ENCODE results near the gene PIK3CD.

The PIK3CD gene

DNA sequence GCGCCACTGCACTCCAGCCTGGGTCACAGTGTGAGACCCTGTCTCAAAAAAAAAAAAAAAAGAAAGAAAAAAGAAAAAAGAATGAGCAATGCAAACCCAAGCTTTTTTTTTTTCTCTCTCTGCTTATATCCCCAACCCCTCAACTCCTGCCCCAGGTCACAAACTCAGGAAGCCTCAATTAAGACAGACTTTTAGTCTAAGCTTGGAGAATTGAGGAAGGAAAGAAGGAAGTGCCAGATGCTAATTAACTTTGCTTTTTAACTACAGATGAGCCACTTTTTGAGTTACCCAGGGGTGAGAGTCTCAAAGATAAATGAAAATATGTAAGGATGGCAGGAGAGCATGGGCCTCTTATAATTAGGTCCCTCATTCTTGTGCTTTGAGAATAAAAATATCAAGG, 33.3 kb downstream of the PIK3CD start:
- H3K9ac ChIP-seq (ENCODE audit: low read length): no peak overlapping the region
- no peaks in the 10 kb centered on the region for H3K9me3 ChIP-seq (ENCODE audit: low read length)
- H3K4me3 ChIP-seq (ENCODE audit: low read depth in 1 of 2, low read length in 2 of 2): no peak overlapping the region
- no peaks in the 10 kb centered on the region for H3K36me3 ChIP-seq (ENCODE audit: insufficient read depth, low read length)
- H3K4me1 ChIP-seq (ENCODE audit: insufficient read depth, low read length): peaks cover 12% of the 10 kb centered on the region
- H3K27me3 ChIP-seq (ENCODE audit: control insufficient read depth in 1 of 2, insufficient read depth in 2 of 2, low read length in 2 of 2): no peaks in the 10 kb centered on the region
- no peak overlapping the region for H3K27ac ChIP-seq (ENCODE audit: low read depth, low read length)

DNA sequence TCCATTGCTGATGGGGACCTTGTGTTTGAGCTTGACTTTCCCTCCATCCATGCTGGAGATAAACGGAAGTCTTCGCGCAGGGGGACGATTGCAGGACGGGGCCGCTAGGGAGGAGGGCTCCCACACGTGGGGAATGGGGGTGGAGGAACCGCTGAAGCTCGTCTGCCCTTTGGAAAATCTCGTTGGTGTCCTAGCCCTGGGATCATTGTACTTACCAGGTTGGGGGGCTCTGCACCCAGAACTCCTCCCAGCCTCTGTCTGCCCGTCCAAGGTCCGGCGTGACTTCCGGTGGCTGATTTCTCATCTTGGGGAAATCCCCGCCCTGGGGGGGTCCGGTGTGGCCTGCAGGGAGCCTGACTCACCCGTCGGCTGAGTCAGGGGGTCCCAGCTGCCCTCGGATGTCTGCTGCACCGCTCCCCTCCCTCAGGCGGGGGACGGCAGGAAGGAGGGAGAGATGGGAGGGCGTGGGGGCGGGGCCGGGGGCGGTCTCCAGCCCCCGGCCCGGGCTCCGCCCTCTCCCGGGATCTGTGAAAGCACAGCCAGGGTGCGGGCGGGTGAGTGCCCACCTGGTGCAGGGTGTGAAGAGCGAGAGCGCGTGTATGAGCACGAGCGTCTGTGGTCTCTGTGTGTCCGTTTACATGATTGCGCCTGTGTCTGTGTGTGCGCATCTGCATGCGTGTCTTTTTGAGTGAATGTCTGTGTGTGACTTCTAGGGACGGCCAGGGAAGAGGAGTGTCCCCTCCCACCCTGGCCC, 35.8 kb downstream of the PIK3CD start:
- no peaks in the 10 kb centered on the region for H3K27me3 ChIP-seq (ENCODE audit: control insufficient read depth in 1 of 2, insufficient read depth in 2 of 2, low read length in 2 of 2)
- no peaks in the 10 kb centered on the region for H3K9me3 ChIP-seq (ENCODE audit: low read length)
- H3K36me3 ChIP-seq (ENCODE audit: insufficient read depth, low read length): no peaks in the 10 kb centered on the region
- H3K4me1 ChIP-seq (ENCODE audit: insufficient read depth, low read length): peaks cover 24% of the 10 kb centered on the region
- H3K4me3 ChIP-seq (ENCODE audit: low read depth in 1 of 2, low read length in 2 of 2): peak overlapping the region; percentile 34 to 68
- H3K27ac ChIP-seq (ENCODE audit: low read depth, low read length): no peak overlapping the region
- H3K9ac ChIP-seq (ENCODE audit: low read length): no peak overlapping the region

DNA sequence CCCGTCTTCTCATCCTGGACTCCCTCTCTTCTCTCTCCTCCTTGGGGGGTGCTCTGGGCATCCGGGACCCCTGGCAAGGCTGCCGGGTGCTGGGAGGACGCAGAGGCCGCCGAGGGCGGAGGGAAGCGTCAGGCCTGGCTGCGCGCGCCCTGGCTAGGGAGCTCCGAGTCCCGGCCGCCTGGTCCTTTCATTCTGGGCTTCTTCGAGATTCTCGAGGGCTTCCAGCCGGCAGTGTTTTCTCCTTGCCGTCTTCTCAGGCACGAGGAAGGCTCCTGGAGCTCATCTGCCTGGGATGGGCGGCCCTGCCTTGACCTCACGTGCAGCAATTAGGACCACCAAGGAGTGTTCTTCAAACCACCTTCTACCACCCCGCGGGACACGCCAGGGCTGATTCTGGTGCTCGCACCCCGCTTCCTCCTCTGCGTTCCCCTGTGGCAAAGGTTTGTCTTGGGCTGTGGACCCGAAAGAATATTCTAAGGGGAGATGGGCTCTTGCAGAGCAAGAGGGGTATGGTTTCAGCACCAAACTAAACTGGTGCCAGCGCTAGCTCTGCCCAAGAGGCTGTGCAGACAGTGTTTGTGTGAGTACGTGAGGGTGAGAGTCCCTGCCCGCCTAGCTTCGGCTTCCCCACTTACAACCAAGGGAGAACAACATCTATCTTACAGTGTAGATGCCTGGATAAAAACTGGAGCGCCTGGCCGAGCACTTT, 36.5 kb downstream of the PIK3CD start:
- Histone ChIP-seq H3K27ac (ENCODE audit: low read depth, low read length) (no peak overlapping the region), H3K9me3 (ENCODE audit: low read length) (no peaks in the 10 kb centered on the region), H3K27me3 (ENCODE audit: control insufficient read depth in 1 of 2, insufficient read depth in 2 of 2, low read length in 2 of 2) (no peaks in the 10 kb centered on the region), H3K4me1 (ENCODE audit: insufficient read depth, low read length) (peaks cover 24% of the 10 kb centered on the region), H3K9ac (ENCODE audit: low read length) (no peak overlapping the region), H3K36me3 (ENCODE audit: insufficient read depth, low read length) (no peaks in the 10 kb centered on the region), H3K4me3 (ENCODE audit: low read depth in 1 of 2, low read length in 2 of 2) (peak overlapping the region; percentile 34 to 68)

GRCh38 chr1:9688599-9688998, 37.1 kb downstream of the PIK3CD start:
- Histone ChIP-seq H3K9ac (ENCODE audit: low read length) (no peak overlapping the region), H3K36me3 (ENCODE audit: insufficient read depth, low read length) (no peaks in the 10 kb centered on the region), H3K27me3 (ENCODE audit: control insufficient read depth in 1 of 2, insufficient read depth in 2 of 2, low read length in 2 of 2) (no peaks in the 10 kb centered on the region), H3K9me3 (ENCODE audit: low read length) (no peaks in the 10 kb centered on the region), H3K4me3 (ENCODE audit: low read depth in 1 of 2, low read length in 2 of 2) (peak overlapping the region; percentile 68 to 80), H3K27ac (ENCODE audit: low read depth, low read length) (no peak overlapping the region), H3K4me1 (ENCODE audit: insufficient read depth, low read length) (peaks cover 24% of the 10 kb centered on the region)

DNA sequence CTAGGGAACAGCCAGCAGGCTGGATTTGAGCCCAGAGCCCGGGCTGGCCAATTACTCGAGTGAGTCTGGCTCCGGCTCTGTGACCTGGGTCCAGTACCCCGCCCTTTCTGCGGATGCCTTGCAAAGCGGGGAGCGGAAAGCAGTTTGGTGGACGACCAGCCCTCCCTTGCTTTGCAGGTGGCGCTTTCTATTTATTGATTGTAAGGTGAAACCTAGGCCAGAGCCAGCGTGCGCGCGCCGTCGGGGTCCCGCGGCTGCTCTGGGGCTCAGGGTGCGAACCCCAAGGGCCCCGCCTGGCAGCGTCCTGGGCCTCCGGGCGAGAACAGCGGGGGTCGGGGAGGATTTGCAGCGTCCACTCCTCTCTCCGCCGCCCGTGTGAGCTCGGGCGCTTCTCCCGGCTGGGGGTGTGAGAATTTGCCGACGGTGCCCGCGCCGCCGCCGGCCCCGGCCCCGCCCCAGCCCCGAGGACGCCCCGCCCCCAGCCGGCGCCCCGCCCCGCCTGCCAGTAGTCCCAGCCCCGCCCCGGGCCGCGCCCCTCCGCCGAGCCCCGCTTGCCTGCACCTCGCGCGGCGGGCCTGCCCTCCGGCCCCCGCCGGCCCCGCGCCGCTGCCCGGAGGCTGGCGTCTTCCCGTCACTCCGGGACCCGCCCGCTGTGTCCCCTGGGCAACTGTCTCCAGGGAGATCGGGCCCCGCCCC, 37.6 kb downstream of the PIK3CD start:
- Histone ChIP-seq H3K4me1 (ENCODE audit: insufficient read depth, low read length) (peaks cover 24% of the 10 kb centered on the region), H3K4me3 (ENCODE audit: low read depth in 1 of 2, low read length in 2 of 2) (peak overlapping the region; percentile 68 to 80), H3K9me3 (ENCODE audit: low read length) (no peaks in the 10 kb centered on the region), H3K27ac (ENCODE audit: low read depth, low read length) (no peak overlapping the region), H3K27me3 (ENCODE audit: control insufficient read depth in 1 of 2, insufficient read depth in 2 of 2, low read length in 2 of 2) (no peaks in the 10 kb centered on the region), H3K36me3 (ENCODE audit: insufficient read depth, low read length) (no peaks in the 10 kb centered on the region), H3K9ac (ENCODE audit: low read length) (no peak overlapping the region)

GRCh38 chr1:9689971-9690381, 38.4 kb downstream of the PIK3CD start:
- Histone ChIP-seq H3K27me3 (ENCODE audit: control insufficient read depth in 1 of 2, insufficient read depth in 2 of 2, low read length in 2 of 2) (no peaks in the 10 kb centered on the region), H3K9ac (ENCODE audit: low read length) (no peak overlapping the region), H3K4me1 (ENCODE audit: insufficient read depth, low read length) (peaks cover 24% of the 10 kb centered on the region), H3K9me3 (ENCODE audit: low read length) (no peaks in the 10 kb centered on the region), H3K36me3 (ENCODE audit: insufficient read depth, low read length) (no peaks in the 10 kb centered on the region), H3K27ac (ENCODE audit: low read depth, low read length) (peak overlapping the region; percentile 42), H3K4me3 (ENCODE audit: low read depth in 1 of 2, low read length in 2 of 2) (peak overlapping the region; percentile 51 to 56)

DNA sequence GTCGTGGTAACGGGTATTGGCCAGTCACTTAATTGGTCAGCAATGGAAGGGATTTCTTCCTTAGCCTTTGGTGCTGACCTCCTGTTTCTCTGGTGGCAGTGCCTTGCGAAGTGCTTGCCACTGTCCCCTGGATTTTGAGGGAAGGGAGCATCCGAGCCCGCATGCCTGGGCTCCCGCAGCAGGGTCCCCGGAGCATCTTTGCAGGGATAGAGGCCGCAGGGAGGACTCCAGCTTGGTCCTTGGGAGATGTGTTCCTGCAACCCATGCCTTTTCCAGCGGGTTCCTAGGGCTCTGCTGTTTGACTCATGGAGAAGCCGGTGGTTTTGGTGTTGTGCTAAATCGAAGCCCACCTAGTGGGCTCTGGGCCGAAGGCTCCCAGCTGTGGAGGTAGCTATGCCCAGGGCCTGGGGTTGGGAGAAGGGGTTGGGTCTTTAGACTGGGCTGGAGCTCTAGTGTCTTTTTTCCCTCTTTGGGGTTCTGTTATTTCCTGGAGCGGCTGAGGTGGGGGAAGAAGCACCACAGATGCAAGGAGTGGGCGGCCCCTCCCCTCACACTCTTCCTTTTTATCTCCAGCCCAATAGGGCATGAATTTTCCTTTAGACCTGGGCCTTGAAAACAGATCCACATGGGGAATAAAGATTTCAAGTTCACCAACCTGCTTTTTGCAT, 39.0 kb downstream of the PIK3CD start:
- peak overlapping the region; percentile 51 to 56 for H3K4me3 ChIP-seq (ENCODE audit: low read depth in 1 of 2, low read length in 2 of 2)
- H3K36me3 ChIP-seq (ENCODE audit: insufficient read depth, low read length): no peaks in the 10 kb centered on the region
- peaks cover 24% of the 10 kb centered on the region for H3K4me1 ChIP-seq (ENCODE audit: insufficient read depth, low read length)
- H3K9ac ChIP-seq (ENCODE audit: low read length): no peak overlapping the region
- no peaks in the 10 kb centered on the region for H3K27me3 ChIP-seq (ENCODE audit: control insufficient read depth in 1 of 2, insufficient read depth in 2 of 2, low read length in 2 of 2)
- no peak overlapping the region for H3K27ac ChIP-seq (ENCODE audit: low read depth, low read length)
- no peaks in the 10 kb centered on the region for H3K9me3 ChIP-seq (ENCODE audit: low read length)

DNA sequence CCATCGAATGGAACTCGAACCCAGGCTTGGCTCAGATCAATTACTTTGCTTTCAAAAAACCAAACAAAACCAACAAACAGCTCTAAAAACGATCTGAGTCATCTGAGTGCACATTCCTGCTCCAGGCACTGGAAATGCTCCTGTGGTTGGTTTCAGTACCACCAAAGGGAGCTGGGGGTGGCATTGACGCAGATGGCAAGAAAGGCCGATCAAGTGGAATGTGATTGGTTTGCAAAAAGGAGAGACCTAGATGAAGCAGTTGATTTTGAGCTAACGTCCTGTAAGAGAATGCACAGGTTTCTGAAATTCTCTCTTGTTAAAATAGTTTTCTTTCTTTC, 39.5 kb downstream of the PIK3CD start:
- no peak overlapping the region for H3K4me3 ChIP-seq (ENCODE audit: low read depth in 1 of 2, low read length in 2 of 2)
- no peaks in the 10 kb centered on the region for H3K9me3 ChIP-seq (ENCODE audit: low read length)
- no peaks in the 10 kb centered on the region for H3K36me3 ChIP-seq (ENCODE audit: insufficient read depth, low read length)
- H3K27me3 ChIP-seq (ENCODE audit: control insufficient read depth in 1 of 2, insufficient read depth in 2 of 2, low read length in 2 of 2): no peaks in the 10 kb centered on the region
- no peak overlapping the region for H3K9ac ChIP-seq (ENCODE audit: low read length)
- no peak overlapping the region for H3K27ac ChIP-seq (ENCODE audit: low read depth, low read length)
- H3K4me1 ChIP-seq (ENCODE audit: insufficient read depth, low read length): peaks cover 24% of the 10 kb centered on the region

GRCh38 chr1:9691691-9692090, 40.2 kb downstream of the PIK3CD start:
- H3K9ac ChIP-seq (ENCODE audit: low read length): no peak overlapping the region

DNA sequence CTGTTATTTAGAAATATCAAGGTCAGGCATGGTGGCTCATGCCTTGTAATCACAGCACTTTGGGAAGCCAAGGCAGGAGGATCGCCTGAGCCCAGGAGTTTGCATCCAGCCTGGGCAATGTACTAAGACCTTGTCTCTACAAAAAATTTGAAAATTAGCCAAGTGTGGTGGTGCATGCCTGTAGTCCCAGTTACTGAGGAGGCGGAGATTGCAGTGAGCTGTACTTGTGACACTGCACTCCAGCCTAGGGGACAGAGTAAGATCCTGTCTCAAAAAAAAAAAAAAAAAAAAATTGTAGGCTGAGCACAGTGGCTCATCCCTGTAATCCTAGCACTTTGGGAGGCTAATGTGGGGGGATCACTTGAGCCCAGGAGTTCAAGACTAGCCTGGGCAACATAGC, 45.3 kb downstream of the PIK3CD start:
- Histone ChIP-seq H3K4me3 (ENCODE audit: low read depth in 1 of 2, low read length in 2 of 2) (no peak overlapping the region), H3K27ac (ENCODE audit: low read depth, low read length) (no peak overlapping the region), H3K4me1 (ENCODE audit: insufficient read depth, low read length) (no peaks in the 10 kb centered on the region), H3K27me3 (ENCODE audit: control insufficient read depth in 1 of 2, insufficient read depth in 2 of 2, low read length in 2 of 2) (no peaks in the 10 kb centered on the region), H3K9me3 (ENCODE audit: low read length) (no peaks in the 10 kb centered on the region), H3K36me3 (ENCODE audit: insufficient read depth, low read length) (no peaks in the 10 kb centered on the region), H3K9ac (ENCODE audit: low read length) (no peak overlapping the region)

More at GRCh38 chr1:9691691-9692090, 40.2 kb downstream of the PIK3CD start:
- Histone ChIP-seq H3K36me3 (ENCODE audit: insufficient read depth, low read length) (no peaks in the 10 kb centered on the region), H3K27me3 (ENCODE audit: control insufficient read depth in 1 of 2, insufficient read depth in 2 of 2, low read length in 2 of 2) (no peaks in the 10 kb centered on the region), H3K27ac (ENCODE audit: low read depth, low read length) (no peak overlapping the region), H3K4me3 (ENCODE audit: low read depth in 1 of 2, low read length in 2 of 2) (no peak overlapping the region), H3K4me1 (ENCODE audit: insufficient read depth, low read length) (peaks cover 24% of the 10 kb centered on the region), H3K9me3 (ENCODE audit: low read length) (no peaks in the 10 kb centered on the region)

DNA sequence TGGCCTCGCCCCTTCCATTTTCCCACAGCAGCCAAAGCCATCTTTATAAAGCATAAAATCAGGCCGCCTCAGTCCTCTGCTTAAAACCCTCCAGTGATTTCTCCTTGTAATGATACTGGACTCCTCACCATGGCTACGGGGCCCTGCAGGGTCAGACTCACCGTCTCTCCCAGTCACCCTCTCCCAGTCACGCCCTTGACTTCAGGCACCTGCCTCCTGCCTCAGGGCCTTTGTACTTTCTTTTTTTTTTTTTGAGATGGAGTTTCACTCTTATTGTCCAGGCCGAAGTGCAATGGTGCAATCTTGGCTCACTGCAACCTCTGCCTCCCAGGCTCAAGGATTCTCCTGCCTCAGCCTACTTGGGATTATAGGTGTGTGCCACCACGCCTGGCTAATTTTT, 47.8 kb downstream of the PIK3CD start:
- Histone ChIP-seq H3K36me3 (ENCODE audit: insufficient read depth, low read length) (no peaks in the 10 kb centered on the region), H3K27ac (ENCODE audit: low read depth, low read length) (no peak overlapping the region), H3K27me3 (ENCODE audit: control insufficient read depth in 1 of 2, insufficient read depth in 2 of 2, low read length in 2 of 2) (no peaks in the 10 kb centered on the region), H3K4me3 (ENCODE audit: low read depth in 1 of 2, low read length in 2 of 2) (no peak overlapping the region), H3K9ac (ENCODE audit: low read length) (no peak overlapping the region), H3K4me1 (ENCODE audit: insufficient read depth, low read length) (no peaks in the 10 kb centered on the region), H3K9me3 (ENCODE audit: low read length) (no peaks in the 10 kb centered on the region)

Measured in muscle layer of colon (tissue), 2 donors.